Regular cardiac myocyte (primary cell): Measurements from ENCODE around the gene FBXW9. TPM values are rescaled to one million over a fixed set of nuclear protein-coding genes. Genes with fewer than 3 reads are reported as not detected.

Experiments
- total RNA-seq: library from RNA; depleted of rRNA; stranded (reverse); fragments of >200 nt; gene quantifications from 2 replicates; pipeline ENCODE4 v1.2.3, GENCODE V29; 2014

The FBXW9 gene
- 3.7 and 7.9 TPM in 2 replicates for total RNA-seq

DNA sequence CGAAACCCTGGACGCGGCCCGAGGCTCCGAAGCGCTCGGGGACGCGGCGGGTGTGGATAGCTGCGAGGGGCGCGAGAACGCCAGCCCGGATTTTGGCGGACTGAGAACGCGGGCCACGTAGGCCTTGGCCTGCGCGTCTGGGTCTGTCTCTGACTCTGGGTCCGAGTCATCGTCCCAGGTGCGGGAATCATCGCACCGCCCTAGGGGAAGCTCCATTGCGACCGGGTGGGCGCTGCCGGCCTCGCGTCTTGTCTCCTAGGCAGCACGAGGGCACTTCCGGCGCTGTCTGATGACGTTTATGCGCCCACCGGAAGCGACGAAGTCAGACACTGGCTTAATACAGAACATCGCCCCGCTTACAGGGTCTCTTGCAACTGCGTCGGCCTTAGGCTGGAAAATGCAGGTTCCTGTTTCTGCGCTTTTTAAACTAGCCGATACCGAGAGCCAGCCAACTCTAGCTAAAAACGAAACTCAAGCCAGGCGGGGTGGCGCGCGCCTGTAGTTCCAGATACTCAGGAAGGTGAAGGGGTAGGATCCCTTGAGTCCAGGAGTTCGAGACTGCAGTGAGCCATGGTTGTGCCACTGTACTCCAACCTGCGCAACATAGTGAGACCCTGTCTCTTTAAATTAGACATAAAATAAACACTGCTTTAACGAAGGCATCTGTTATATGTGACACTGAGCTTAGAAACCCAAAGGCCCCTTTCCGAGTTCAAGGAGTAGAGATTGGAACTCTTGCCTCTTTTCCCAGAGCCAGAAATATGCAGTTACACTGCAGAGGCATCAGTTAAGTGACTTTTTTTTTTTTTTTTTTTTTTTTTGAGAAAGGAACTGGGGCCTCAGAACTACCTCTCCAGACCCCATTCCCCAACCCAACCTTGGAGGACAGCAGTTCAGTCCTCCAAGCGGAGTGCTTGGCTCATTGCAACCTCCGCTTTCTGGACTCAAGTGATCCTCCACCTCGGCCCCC is at the start of gene FBXW9:
FBXW9 (minus strand) TSS at position 266 of the 970 bp plus-strand sequence; CDS start at position 216, 50 bp downstream.

DNA sequence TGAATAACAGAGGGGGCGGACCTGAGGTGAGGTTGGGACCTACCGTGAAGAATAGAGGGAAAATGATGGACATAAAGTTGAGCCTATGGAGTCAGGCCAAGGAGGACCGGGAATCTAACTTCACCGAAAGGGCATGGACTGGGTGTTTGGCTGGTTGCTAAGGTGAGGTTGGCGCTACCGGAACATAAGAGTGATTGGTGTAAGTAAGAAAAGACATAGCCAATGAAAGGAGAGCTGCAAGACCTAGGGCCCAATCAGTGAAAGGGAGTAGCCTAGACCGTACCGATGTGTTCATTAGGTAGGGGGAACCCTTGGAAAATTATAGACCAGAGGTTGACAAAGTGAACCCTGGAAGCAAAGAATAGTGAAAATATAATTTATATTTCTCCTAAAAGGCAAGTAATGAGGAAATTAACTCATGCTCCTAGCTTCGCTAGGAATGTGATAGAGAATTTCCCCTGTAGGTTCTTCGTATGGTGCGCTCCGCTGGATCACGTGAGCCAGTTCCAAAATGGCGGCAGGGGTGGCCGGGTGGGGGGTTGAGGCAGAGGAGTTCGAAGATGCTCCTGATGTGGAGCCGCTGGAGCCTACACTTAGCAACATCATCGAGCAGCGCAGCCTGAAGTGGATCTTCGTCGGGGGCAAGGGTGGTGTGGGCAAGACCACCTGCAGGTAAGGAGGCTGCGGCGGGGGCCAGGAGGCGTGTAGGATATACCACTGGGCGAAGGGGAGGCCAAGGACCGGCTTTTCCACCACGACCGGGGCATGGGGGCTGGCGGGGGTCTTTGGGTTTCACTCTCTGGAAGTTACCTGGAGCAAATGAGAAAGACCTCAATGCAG is 40.8 kb upstream of the FBXW9 start, which contains the start of gene GET3:
GET3 (plus strand) TSS at position 503 of the 840 bp plus-strand sequence; CDS start at position 512, 9 bp downstream.

DNA sequence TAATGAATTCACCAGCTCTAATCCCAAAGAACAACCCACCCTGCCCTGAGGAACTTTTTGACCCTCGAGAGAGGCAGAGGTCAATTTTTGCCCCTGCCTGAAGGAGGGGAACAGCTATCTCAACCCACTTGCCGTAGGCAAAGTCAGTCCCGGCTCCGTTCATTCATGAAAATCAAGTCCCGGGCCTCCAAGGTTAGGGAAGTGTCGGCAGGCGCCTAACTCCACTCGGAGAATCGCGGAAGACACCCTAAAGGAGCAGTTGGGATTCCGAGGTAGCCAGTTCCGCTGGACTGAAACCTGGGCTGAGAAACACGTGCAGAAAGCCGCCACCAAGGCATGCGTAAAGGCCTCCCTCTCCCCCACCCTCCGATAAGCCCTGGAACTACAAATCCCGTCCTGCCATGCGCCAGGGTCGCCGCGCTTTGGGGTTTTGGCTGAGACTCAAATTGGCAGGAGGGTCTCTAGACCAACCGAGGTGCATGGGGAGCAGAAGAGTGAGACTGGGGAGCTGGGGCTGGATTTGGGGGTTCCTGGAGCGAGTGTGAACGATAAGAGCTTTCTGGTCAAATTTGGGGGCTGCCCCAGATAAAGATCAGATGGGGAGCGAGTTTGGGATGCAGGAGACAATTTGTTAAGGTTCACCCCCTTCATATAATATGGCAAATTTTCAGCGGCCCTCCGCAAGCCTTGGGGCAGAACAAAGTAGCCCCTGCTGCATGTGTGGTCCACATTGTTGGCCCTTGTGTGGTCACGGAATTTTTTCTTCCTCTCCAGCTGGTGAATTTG is 27.4 kb upstream of the FBXW9 start, which contains the start of gene TNPO2:
TNPO2 (minus strand) TSS at position 292 of the 786 bp plus-strand sequence. CDS start 2,955 bp downstream, outside the sequence.

DNA sequence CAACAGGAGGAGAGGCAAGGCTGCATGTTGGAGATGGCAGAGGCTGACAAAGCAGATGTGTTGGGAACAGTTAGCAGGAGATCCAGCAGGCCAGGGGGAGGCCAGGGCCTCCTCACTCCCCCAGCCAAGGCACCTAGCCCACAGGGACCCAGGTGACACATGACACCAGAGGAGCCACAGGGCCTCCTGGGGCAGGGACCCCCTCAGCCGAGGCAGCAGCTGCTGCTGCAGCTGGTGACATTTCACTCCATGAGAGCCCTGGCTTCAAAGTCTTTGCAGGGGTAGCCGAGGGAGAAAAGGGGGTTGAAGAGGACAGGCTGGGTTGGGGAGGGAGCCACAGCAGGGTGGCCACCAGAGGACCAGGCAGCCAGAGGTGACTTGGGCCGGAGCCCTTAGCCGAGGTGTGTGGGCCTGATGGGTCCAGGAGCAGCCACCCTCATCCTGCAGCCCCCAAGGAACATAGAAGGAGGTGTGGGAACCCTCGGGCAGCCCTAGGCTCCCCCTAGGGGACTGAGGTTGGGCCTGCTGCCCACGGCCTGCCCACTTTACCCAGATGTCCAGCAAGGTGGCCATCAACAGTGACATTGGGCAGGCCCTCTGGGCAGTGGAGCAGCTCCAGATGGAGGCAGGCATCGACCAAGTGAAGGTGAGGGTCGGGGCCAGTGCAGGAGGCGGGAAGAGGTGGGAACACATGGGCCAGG is 8.8 kb downstream of the FBXW9 start, which contains the start of gene GNG14:
GNG14 (plus strand) TSS at position 503 of the 701 bp plus-strand sequence; CDS start at position 554, 51 bp downstream.

DNA sequence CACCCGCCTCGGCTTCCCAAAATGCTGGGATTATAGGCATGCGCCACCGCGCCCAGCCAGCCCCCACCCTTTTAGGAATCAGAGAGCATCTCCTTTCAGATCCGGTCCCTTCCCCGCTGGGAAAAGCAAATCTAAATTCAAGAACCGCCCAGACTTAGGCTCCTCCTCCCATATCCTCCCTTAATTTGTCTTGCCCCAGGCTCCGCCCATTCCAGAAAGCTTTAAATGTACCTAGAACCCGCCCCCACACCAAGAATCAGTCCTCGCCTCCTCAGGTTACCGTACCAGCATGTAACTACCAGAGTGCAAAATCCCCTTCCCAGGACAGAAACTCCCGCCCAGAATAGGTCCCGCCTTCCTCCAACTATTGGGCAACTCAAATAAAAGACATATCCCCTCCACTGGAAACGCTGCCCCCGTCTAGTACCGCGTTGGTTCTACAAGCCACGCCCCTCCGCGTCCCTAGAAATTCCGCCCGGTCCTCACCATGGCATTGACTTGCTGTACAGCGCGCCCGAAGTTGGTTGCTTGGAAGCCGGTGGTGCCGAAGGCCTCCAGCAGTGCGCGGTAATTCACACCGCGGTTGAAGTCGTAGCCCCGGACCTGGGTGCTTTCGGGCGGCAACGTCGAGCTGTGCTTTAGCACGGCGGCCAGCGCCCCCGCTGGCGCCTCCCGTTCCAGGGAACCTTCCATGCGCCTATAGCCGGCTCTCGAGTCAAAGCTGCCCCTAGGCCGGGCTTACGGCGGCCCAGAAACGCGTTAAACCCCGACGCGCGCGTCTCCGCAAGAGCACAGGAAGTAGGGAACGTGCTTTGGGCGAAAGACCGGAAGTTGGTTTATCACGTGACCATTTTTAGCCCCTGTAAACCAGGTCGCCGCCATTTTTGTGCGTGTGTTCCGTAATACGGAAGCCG is 15.1 kb downstream of the FBXW9 start, which contains the start of gene DHPS:
DHPS (minus strand) TSS at position 807 of the 914 bp plus-strand sequence; CDS start at position 693, 114 bp downstream.

DNA sequence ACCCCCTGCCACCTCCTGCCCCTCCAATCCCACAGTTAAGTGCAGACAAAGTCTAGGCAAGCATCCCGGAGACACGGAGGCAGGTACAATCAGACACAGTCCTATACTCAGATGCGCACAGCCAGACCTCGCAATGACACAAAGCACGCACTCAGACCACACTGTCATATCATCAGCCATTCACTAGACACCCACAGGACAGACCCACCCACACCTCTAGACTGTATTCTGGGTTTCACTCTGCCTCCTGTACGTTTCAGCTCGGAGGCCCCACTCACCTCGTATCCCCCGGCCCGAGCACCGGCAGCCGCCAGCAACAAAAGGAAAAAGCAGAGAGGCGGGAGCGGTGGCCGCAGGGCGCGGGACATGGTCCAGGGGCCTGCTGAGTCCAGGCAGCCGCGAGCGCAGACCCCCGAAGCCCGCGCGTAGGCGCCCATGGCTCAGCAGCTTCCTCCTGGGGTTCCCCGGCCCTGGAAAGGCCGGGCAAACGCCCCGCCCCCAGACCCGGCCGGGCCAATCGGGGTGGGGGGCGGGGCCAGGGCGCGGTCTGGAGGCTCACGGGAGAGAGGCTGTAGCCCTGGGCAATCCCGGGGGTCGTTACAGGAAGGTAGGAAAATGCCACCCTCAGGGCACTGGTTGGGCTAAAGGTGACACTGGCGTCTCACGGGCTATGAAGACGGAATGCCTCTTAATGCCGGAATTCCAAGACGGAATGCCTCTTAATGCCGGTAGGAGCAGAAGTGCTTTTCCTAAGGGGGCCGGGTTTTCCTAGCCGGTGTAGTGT is 30.0 kb downstream of the FBXW9 start, which contains the start of the genes MAN2B1 and WDR83:
MAN2B1 (minus strand) TSS at position 478 of the 784 bp plus-strand sequence; CDS start at position 437, 41 bp downstream.
WDR83 (plus strand) TSS at position 543 of the 784 bp plus-strand sequence. CDS start 2,984 bp downstream, outside the sequence.

Other genes with a start within 250 kb of the FBXW9 start
- 3.1 and 5.9 TPM in 2 replicates for gene ZNF709, start 211.8 kb downstream of the FBXW9 start, total RNA-seq
- gene ZNF564, start 145.1 kb downstream of the FBXW9 start, total RNA-seq: 8.6 and 11.6 TPM in 2 replicates
- gene ZNF490, start 85.8 kb downstream of the FBXW9 start, total RNA-seq: 7.3 and 10.9 TPM in 2 replicates
- gene ZNF791, start 85.7 kb downstream of the FBXW9 start, total RNA-seq: 15.9 and 17.5 TPM in 2 replicates
- gene MAN2B1, start 29.9 kb downstream of the FBXW9 start, total RNA-seq: 13.8 and 32.4 TPM in 2 replicates
- gene WDR83, start 29.8 kb downstream of the FBXW9 start, total RNA-seq: 9.9 and 11.3 TPM in 2 replicates
- gene DHPS, start 14.8 kb downstream of the FBXW9 start, total RNA-seq: 58.6 and 74.8 TPM in 2 replicates
- not detected in 2 replicates for gene GNG14, start 8.6 kb downstream of the FBXW9 start, total RNA-seq
- gene TNPO2, start 27.3 kb upstream of the FBXW9 start, total RNA-seq: 27.0 and 27.1 TPM in 2 replicates
- gene TRIR, start 38.1 kb upstream of the FBXW9 start, total RNA-seq: 121 and 222 TPM in 2 replicates
- 79.8 and 154 TPM in 2 replicates for gene GET3, start 40.9 kb upstream of the FBXW9 start, total RNA-seq
- gene BEST2, start 55.2 kb upstream of the FBXW9 start, total RNA-seq: not detected in 2 replicates
- gene HOOK2, start 78.9 kb upstream of the FBXW9 start, total RNA-seq: 11.1 and 18.3 TPM in 2 replicates
- gene JUNB, start 94.9 kb upstream of the FBXW9 start, total RNA-seq: 78.2 and 101 TPM in 2 replicates
- gene PRDX2, start 105.2 kb upstream of the FBXW9 start, total RNA-seq: 184 and 196 TPM in 2 replicates
- not detected in 2 replicates for gene THSD8, start 105.4 kb upstream of the FBXW9 start, total RNA-seq
- 10.1 and 78.6 TPM in 2 replicates for gene RNASEH2A, start 110.0 kb upstream of the FBXW9 start, total RNA-seq
- not detected in 2 replicates for gene RTBDN, start 137.9 kb upstream of the FBXW9 start, total RNA-seq
- gene MAST1, start 141.9 kb upstream of the FBXW9 start, total RNA-seq: 3.4 TPM in 1 of 2 replicates, not detected in the other
- gene DNASE2, start 184.8 kb upstream of the FBXW9 start, total RNA-seq: 7.9 and 28.8 TPM in 2 replicates
- gene KLF1, start 190.6 kb upstream of the FBXW9 start, total RNA-seq: not detected in 2 replicates
- gene GCDH, start 194.5 kb upstream of the FBXW9 start, total RNA-seq: 30.4 and 48.3 TPM in 2 replicates
- gene SYCE2, start 222.7 kb upstream of the FBXW9 start, total RNA-seq: 0.19 and 0.28 TPM in 2 replicates
- 55.8 and 94.5 TPM in 2 replicates for gene FARSA, start 237.1 kb upstream of the FBXW9 start, total RNA-seq
- gene CALR, start 242.0 kb upstream of the FBXW9 start, total RNA-seq: 1,835 and 1,876 TPM in 2 replicates
- gene RAD23A, start 249.2 kb upstream of the FBXW9 start, total RNA-seq: 42.6 and 75.7 TPM in 2 replicates